Gastrocnemius medialis (tissue), 4 donors: ENCODE measurements around the gene SLC37A3. TPM values are rescaled to one million over a fixed set of nuclear protein-coding genes. Genes with fewer than 3 reads are reported as not detected.

ENCODE experiments used
- ATAC-seq, 2 donors: fragments of 150-250 bp; one replicate each; pipeline ENCODE4 v1.9.1; 2016
- DNase-seq, 2 donors: peaks; one replicate each; pipeline ENCODE4 v3.0.0-alpha.2; 2019
- H3K27ac ChIP-seq, 4 donors: fragments of 200-600 bp; sonication (generic); 1 replicate in 1 of 4; 2 replicates in 3 of 4; pipeline ENCODE4 v1.5.1; 2016 to 2018; ENCODE audit warnings: mild to moderate bottlenecking in 2 of 4, moderate library complexity in 1 of 4
- H3K27me3 ChIP-seq, 3 donors: fragments of 200-600 bp; sonication (generic) in 2 of 3; 1 replicate in 1 of 3; 2 replicates in 2 of 3; pipeline versions ENCODE4 v1.5.1 to v1.6.0; 2016 to 2019; ENCODE audit warnings: mild to moderate bottlenecking in 1 of 3, moderate library complexity in 1 of 3
- H3K36me3 ChIP-seq, 2 donors: fragments of 200-600 bp; sonication (generic) in 1 of 2; one replicate each; pipeline ENCODE4 v1.5.1; 2017 to 2018
- H3K4me1 ChIP-seq, 2 donors: fragments of 200-600 bp; sonication (generic) in 1 of 2; one replicate each; pipeline ENCODE4 v1.5.1; 2016 to 2017; ENCODE audit warnings: mild to moderate bottlenecking in 2 of 2
- H3K4me3 ChIP-seq, 4 donors: fragments of 200-600 bp; sonication (generic) in 3 of 4; 1 replicate in 1 of 4; 2 replicates in 3 of 4; pipeline ENCODE4 v1.5.1; 2016 to 2019; ENCODE audit warnings: mild to moderate bottlenecking in 2 of 4
- H3K9me3 ChIP-seq, 3 donors: fragments of 200-600 bp; sonication (generic) in 2 of 3; 1 replicate in 1 of 3; 2 replicates in 2 of 3; pipeline ENCODE4 v1.5.1; 2016 to 2019
- POLR2A ChIP-seq, 2 donors: fragments of 450-650 bp; IDR thresholded peaks; one replicate each; pipeline ENCODE4 v1.6.1; 2017; ENCODE audit warnings: antibody characterized with exemption in 2 of 2, mild to moderate bottlenecking in 2 of 2, moderate library complexity in 2 of 2
- in situ Hi-C, 4 donors: fragments of 200-750 bp; cut with MboI; loops; one replicate each; pipeline versions ENCODE4 v1.15.0 to v1.8.0; 2017; ENCODE audit warnings: low sequenced_read_pairs in 4 of 4
- intact Hi-C: fragments of 100-400 bp; cut with DNase I; formaldehyde crosslinking; loops from one replicate; pipeline ENCODE4 v1.15.1; 2023; ENCODE audit warnings: low total_unique reads
- total RNA-seq, 4 donors: library from RNA; depleted of rRNA; stranded (reverse); fragments of >200 nt; gene quantifications; one replicate each; pipeline versions ENCODE4 v1.1.0 to v1.2.3, GENCODE V29; 2016
- TF ChIP-seq, protein P1 (sequence below), 5 experiments: fragments of 450-650 bp in 3 of 5; fragments of 200-600 bp in 2 of 5; sonication (generic) in 2 of 5; IDR thresholded peaks in 4 of 5; conservative IDR thresholded peaks in 1 of 5; 1 replicate in 4 of 5; 2 replicates in 1 of 5; pipeline ENCODE4 v1.5.1; 2016 to 2019; ENCODE audit warnings: antibody characterized with exemption in 5 of 5, mild to moderate bottlenecking in 3 of 5, moderate library complexity in 3 of 5

The SLC37A3 gene
- total RNA-seq, 4 donors from 2014 or later = 13.4 to 36.8 (median 18.0) TPM

DNA sequence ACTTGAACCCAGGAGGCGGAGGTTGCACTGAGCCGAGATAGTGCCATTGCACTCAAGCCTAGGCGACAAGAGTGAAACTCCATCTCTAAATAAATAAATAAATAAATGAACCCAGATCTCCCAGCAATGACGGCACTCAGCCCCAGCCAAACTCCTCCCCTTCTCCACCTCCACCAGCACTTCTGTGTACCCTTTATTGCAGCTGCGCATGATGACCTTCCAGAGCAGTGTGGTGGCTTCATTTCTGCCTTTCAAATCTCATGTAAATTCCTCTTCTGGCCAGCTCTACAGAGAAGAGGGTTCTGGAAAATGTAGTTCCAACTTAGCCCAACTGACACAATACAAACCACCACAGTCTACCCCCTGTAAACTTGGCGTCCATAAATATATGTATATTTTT is 108.5 kb downstream of the SLC37A3 start:
- Histone ChIP-seq H3K4me3 (no peak overlapping the region), H3K36me3 (no peaks in the 10 kb centered on the region), H3K27me3 (no peaks in the 10 kb centered on the region), H3K9me3 (no peaks in the 10 kb centered on the region), H3K27ac (no peak overlapping the region), H3K4me1 (no peaks in the 10 kb centered on the region)
- in situ Hi-C loops (no loop called here), intact Hi-C loops (no loop called here)
- TF ChIP-seq POLR2A (IDR thresholded peaks at IDR 0.05) = no peak
- TF ChIP-seq, protein P1, sequence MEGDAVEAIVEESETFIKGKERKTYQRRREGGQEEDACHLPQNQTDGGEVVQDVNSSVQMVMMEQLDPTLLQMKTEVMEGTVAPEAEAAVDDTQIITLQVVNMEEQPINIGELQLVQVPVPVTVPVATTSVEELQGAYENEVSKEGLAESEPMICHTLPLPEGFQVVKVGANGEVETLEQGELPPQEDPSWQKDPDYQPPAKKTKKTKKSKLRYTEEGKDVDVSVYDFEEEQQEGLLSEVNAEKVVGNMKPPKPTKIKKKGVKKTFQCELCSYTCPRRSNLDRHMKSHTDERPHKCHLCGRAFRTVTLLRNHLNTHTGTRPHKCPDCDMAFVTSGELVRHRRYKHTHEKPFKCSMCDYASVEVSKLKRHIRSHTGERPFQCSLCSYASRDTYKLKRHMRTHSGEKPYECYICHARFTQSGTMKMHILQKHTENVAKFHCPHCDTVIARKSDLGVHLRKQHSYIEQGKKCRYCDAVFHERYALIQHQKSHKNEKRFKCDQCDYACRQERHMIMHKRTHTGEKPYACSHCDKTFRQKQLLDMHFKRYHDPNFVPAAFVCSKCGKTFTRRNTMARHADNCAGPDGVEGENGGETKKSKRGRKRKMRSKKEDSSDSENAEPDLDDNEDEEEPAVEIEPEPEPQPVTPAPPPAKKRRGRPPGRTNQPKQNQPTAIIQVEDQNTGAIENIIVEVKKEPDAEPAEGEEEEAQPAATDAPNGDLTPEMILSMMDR (IDR thresholded peaks at IDR 0.05 in 4 of 5, conservative IDR thresholded peaks at IDR 0.05 in 1 of 5) = no peak
- DNase-seq (no peak), ATAC-seq (no peak)

DNA sequence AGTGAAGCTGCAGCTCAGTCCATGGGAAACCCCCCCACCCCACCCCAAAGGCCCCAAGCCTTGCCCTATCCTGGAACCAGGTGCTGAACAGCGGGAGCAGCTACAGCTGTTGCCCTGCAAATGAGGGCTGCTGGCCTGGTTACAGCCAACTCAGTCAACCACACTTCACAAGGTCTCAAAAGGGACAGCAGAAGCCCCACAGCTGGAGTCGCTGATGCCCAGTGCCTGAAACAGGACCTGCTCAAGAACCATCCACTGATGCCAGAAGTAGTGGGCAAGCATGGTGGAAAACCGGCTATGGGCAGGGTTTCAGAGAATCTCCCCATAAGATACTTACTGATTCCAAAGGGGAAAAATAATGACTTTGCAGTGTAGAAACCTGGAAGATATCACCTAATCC is 110.3 kb downstream of the SLC37A3 start:
- intact Hi-C loops = no loop called here
- in situ Hi-C loops = no loop called here
- no peak for DNase-seq

DNA sequence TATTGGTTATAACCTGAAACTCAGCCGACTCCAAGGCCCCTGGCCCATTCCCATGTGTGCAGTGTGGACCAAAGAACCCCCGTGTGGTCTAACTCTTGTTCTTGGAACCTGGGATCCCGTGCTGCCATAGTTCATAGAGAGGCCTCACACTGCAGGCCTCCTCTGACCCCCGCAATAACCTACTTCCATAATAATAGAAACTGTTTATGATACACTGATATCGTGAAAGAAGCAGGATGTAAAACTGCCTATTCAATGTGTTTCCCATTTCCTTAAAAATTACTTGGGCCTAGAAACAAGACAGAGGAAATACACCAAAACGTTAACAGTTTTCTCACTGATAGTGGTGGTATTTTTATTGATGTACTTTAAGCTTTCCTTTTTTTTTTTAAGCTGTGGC is 112.4 kb downstream of the SLC37A3 start:
- TF ChIP-seq POLR2A (IDR thresholded peaks at IDR 0.05) = no peak
- TF ChIP-seq, protein P1 (IDR thresholded peaks at IDR 0.05 in 4 of 5, conservative IDR thresholded peaks at IDR 0.05 in 1 of 5) = no peak
- no peaks in the 10 kb centered on the region for H3K27me3 ChIP-seq
- H3K27ac ChIP-seq = no peak overlapping the region
- DNase-seq = no peak
- no peak overlapping the region for H3K4me3 ChIP-seq
- no peaks in the 10 kb centered on the region for H3K9me3 ChIP-seq
- H3K36me3 ChIP-seq = no peaks in the 10 kb centered on the region
- H3K4me1 ChIP-seq = no peaks in the 10 kb centered on the region
- in situ Hi-C loops = no loop called here
- ATAC-seq = no peak
- intact Hi-C loops = no loop called here

More for the DNA sequence above, 110.3 kb downstream of the SLC37A3 start:
- H3K9me3 ChIP-seq = no peaks in the 10 kb centered on the region
- no peaks in the 10 kb centered on the region for H3K36me3 ChIP-seq
- ATAC-seq = no peak
- H3K27me3 ChIP-seq = no peaks in the 10 kb centered on the region
- no peak overlapping the region for H3K4me3 ChIP-seq
- H3K4me1 ChIP-seq = no peaks in the 10 kb centered on the region
- no peak for TF ChIP-seq POLR2A (IDR thresholded peaks at IDR 0.05)
- TF ChIP-seq, protein P1 (IDR thresholded peaks at IDR 0.05 in 4 of 5, conservative IDR thresholded peaks at IDR 0.05 in 1 of 5) = no peak
- H3K27ac ChIP-seq = no peak overlapping the region

DNA sequence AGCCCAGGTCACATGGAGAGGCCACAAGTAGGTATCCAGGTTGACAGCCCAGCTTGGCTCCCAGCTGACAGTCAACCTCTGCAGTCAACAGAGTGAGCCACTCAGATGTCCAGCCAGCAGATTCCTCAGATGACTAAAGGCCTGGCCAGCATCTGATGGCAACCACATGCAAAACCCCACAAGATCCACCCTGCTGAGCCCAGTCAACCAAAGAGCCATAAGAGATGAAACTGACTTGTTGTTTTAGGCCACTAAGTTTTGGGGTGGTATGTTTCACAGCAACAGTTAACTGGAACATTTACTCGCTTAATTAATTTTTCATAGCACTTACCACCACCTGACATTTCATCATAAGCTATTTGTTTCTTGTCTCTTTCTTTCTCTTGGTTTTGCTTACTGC is 114.3 kb downstream of the SLC37A3 start:
- in situ Hi-C loops (no loop called here), intact Hi-C loops (no loop called here)
- Histone ChIP-seq H3K36me3 (no peaks in the 10 kb centered on the region), H3K27ac (no peak overlapping the region), H3K4me3 (no peak overlapping the region), H3K27me3 (no peaks in the 10 kb centered on the region), H3K4me1 (no peaks in the 10 kb centered on the region), H3K9me3 (no peaks in the 10 kb centered on the region)
- TF ChIP-seq POLR2A (IDR thresholded peaks at IDR 0.05) = no peak
- TF ChIP-seq, protein P1 (IDR thresholded peaks at IDR 0.05 in 4 of 5, conservative IDR thresholded peaks at IDR 0.05 in 1 of 5) = no peak
- no peak for ATAC-seq
- DNase-seq = no peak

Other genes starting within 250 kb of the SLC37A3 start
- 100 to 1,000 TPM in 1 of 4 donors, 10 to 100 TPM in 3; 59.0 to 108 (median 66.9) TPM for gene KDM7A, start 221.5 kb downstream of the SLC37A3 start, total RNA-seq
- gene RAB19, start 5.5 kb upstream of the SLC37A3 start, total RNA-seq = not detected
- 10 to 100 TPM; 38.0 to 90.4 (median 64.7) TPM for gene MKRN1, start 81.0 kb upstream of the SLC37A3 start, total RNA-seq
- 1 to 10 TPM in 3 of 4 donors, under 1 TPM in 1; 0.73 to 2.6 (median 1.6) TPM for gene DENND2A, start 242.3 kb upstream of the SLC37A3 start, total RNA-seq